Suprapubic skin (tissue), 3 donors: ENCODE results near the gene PDE4D.

Source experiments
- EP300 ChIP-seq: sonication (generic); formaldehyde crosslinking; IDR thresholded peaks from one replicate; pipeline ENCODE4 v1.6.1; 2017; ENCODE audit warnings: antibody characterized with exemption
- TF ChIP-seq, protein P1 (sequence below), 2 donors: fragments of 200-600 bp in 1 of 2; fragments of 450-650 bp in 1 of 2; sonication (generic) in 1 of 2; IDR thresholded peaks; one replicate each; pipeline ENCODE4 v1.5.1; 2016 to 2019; ENCODE audit warnings: antibody characterized with exemption in 2 of 2, mild to moderate bottlenecking in 1 of 2, moderate library complexity in 1 of 2

DNA sequence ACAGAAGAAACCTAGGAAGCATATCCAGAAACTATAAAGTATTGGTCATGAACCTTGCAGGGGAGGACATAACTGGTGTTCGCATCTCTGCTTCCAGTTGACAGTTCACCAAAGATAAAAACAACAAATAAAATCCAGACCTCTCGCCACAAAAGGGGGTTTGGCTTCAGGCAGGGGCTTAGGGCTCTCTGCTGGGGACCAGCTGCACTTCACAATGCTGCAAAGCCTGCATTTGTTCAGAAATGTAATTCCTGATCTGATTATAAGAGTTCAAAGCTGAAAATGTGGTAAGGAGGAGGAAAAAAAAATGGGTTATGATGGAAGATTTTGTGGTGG, 79.0 kb downstream of the PDE4D start:
- TF ChIP-seq, protein P1, sequence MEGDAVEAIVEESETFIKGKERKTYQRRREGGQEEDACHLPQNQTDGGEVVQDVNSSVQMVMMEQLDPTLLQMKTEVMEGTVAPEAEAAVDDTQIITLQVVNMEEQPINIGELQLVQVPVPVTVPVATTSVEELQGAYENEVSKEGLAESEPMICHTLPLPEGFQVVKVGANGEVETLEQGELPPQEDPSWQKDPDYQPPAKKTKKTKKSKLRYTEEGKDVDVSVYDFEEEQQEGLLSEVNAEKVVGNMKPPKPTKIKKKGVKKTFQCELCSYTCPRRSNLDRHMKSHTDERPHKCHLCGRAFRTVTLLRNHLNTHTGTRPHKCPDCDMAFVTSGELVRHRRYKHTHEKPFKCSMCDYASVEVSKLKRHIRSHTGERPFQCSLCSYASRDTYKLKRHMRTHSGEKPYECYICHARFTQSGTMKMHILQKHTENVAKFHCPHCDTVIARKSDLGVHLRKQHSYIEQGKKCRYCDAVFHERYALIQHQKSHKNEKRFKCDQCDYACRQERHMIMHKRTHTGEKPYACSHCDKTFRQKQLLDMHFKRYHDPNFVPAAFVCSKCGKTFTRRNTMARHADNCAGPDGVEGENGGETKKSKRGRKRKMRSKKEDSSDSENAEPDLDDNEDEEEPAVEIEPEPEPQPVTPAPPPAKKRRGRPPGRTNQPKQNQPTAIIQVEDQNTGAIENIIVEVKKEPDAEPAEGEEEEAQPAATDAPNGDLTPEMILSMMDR (IDR thresholded peaks at IDR 0.05) = no peak
- no peak for TF ChIP-seq EP300
